Measurements from ENCODE around the gene RHBDF1.

RHBDF1 gene

GRCh38 chr16:96935-97381, 24.5 kb upstream of the RHBDF1 start:
- TF ChIP-seq CTCF (IDR thresholded peaks at IDR 0.05; ENCODE audit: extremely low read depth, insufficient read depth, missing control alignments): peak; percentile 100
- in situ Hi-C loops (cut with MboI; ENCODE audit: low pct_unique_long_range_greater_than_20kb, low sequenced_read_pairs, unreplicated experiment): no loop called here

GRCh38 chr16:94918-95265, 22.5 kb upstream of the RHBDF1 start:
- no peak for TF ChIP-seq CTCF (IDR thresholded peaks at IDR 0.05; ENCODE audit: extremely low read depth, insufficient read depth, missing control alignments)
- DNase-seq (ENCODE audit: low spot score): no peak
- in situ Hi-C loops (cut with MboI; ENCODE audit: low pct_unique_long_range_greater_than_20kb, low sequenced_read_pairs, unreplicated experiment): no loop called here

More at GRCh38 chr16:96935-97381, 24.5 kb upstream of the RHBDF1 start:
- DNase-seq (ENCODE audit: low spot score): peak; percentile 95

- DNase-seq (ENCODE audit: low spot score): no peak
- in situ Hi-C loops (cut with MboI; ENCODE audit: low pct_unique_long_range_greater_than_20kb, low sequenced_read_pairs, unreplicated experiment): no loop called here
- TF ChIP-seq CTCF (IDR thresholded peaks at IDR 0.05; ENCODE audit: extremely low read depth, insufficient read depth, missing control alignments): no peak
Observed at GRCh38 chr16:92431-93339, 20.3 kb upstream of the RHBDF1 start.

GRCh38 chr16:91484-91883, 19.1 kb upstream of the RHBDF1 start:
- no peak for DNase-seq (ENCODE audit: low spot score)
- in situ Hi-C loops (cut with MboI; ENCODE audit: low pct_unique_long_range_greater_than_20kb, low sequenced_read_pairs, unreplicated experiment): no loop called here
- no peak for TF ChIP-seq CTCF (IDR thresholded peaks at IDR 0.05; ENCODE audit: extremely low read depth, insufficient read depth, missing control alignments)

GRCh38 chr16:89391-90302, 17.2 kb upstream of the RHBDF1 start:
- TF ChIP-seq CTCF (IDR thresholded peaks at IDR 0.05; ENCODE audit: extremely low read depth, insufficient read depth, missing control alignments): no peak

GRCh38 chr16:88613-89012, 16.2 kb upstream of the RHBDF1 start:
- no peak for DNase-seq (ENCODE audit: low spot score)
- no peak for TF ChIP-seq CTCF (IDR thresholded peaks at IDR 0.05; ENCODE audit: extremely low read depth, insufficient read depth, missing control alignments)
- in situ Hi-C loops (cut with MboI; ENCODE audit: low pct_unique_long_range_greater_than_20kb, low sequenced_read_pairs, unreplicated experiment): no loop called here

More at GRCh38 chr16:89391-90302, 17.2 kb upstream of the RHBDF1 start:
- in situ Hi-C loops (cut with MboI; ENCODE audit: low pct_unique_long_range_greater_than_20kb, low sequenced_read_pairs, unreplicated experiment): no loop called here
- DNase-seq (ENCODE audit: low spot score): no peak

All from GM13977 (cell line).